Mammary epithelial cell (primary cell): ENCODE results near the gene NPEPL1.

ENCODE experiments used
- EZH2 ChIP-seq: IDR thresholded peaks from 2 replicates; pipeline ENCODE4 v1.6.1; 2012; ENCODE audit warnings: low read length, inconsistent platforms, borderline replicate concordance
- TF ChIP-seq, protein P1 (sequence below), 2 donors: IDR thresholded peaks in 1 of 2; conservative IDR thresholded peaks in 1 of 2; 2 replicates each; pipeline ENCODE4 v1.5.1; 2011 to 2012; ENCODE audit warnings: inconsistent platforms in 2 of 2, low read length in 2 of 2, mild to moderate bottlenecking in 2 of 2, control low read depth in 1 of 2, low read depth in 1 of 2; ENCODE audit not compliant: insufficient read depth in 1 of 2; ENCODE audit errors: extremely low read depth in 1 of 2

- TF ChIP-seq, protein P1, sequence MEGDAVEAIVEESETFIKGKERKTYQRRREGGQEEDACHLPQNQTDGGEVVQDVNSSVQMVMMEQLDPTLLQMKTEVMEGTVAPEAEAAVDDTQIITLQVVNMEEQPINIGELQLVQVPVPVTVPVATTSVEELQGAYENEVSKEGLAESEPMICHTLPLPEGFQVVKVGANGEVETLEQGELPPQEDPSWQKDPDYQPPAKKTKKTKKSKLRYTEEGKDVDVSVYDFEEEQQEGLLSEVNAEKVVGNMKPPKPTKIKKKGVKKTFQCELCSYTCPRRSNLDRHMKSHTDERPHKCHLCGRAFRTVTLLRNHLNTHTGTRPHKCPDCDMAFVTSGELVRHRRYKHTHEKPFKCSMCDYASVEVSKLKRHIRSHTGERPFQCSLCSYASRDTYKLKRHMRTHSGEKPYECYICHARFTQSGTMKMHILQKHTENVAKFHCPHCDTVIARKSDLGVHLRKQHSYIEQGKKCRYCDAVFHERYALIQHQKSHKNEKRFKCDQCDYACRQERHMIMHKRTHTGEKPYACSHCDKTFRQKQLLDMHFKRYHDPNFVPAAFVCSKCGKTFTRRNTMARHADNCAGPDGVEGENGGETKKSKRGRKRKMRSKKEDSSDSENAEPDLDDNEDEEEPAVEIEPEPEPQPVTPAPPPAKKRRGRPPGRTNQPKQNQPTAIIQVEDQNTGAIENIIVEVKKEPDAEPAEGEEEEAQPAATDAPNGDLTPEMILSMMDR (conservative IDR thresholded peaks at IDR 0.05 in 1 of 2, IDR thresholded peaks at IDR 0.05 in 1 of 2; ENCODE audit: extremely low read depth in 1 of 2, insufficient read depth in 1 of 2, low read depth in 1 of 2, low read length in 2 of 2): no peak
- no peak for TF ChIP-seq EZH2
These were observed 20.5 kb downstream of the NPEPL1 start for GRCh38 chr20:58712806-58713731.
